IPS-11a (cell line): ENCODE results near the gene HDAC4.
"Not testable (repeated sequence)": the region's sequence is repeated elsewhere in the genome, so short reads cannot be mapped to it uniquely, and the experiment has no call there.

Experiments
- H3K4me3 ChIP-seq: one replicate; pipeline ENCODE4 v1.5.1; 2013; ENCODE audit warnings: low read depth, low read length, control low read depth

The HDAC4 gene

DNA sequence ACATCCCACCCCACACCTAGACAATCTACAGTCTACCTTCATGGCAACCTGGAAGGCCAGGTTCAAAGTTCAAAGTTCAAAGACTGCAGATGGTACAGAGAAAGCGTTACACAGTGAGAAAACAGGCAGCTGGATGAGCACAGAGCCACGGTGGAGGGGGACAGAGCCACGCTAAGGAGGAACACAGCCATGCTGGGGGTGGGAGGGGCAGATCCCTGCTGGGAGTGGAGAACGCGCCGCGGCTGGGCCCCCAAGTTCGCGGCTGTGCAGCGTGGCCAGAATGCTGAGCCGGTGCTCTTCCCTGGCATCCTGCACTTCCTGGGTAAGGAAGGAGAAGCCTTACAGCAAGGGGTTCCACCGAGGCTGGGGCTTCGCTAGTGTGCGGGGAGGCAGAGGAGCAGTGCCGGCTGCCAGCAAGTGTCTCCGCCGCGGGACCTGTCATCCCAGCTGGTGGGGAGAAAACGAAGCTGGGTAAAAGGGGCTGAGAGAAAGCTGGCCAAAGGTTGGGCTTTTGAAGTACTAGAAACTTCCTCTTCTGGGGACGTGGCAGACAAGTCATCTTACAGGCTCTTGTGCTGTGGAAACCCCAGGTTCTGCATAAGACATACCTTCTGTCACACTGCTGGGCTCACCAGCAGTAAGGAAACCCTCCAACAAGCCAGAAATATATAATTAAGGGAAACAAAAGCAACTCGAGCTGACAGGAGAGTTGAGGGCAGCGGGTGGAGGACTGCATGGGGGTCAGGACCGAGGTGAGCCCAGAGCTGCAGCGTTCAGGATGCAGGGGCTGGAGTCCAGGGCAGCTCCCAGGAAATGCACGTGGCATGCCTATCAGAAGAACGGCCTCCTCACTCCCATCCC, 115.5 kb downstream of the HDAC4 start:
- no peak overlapping the region for H3K4me3 ChIP-seq

DNA sequence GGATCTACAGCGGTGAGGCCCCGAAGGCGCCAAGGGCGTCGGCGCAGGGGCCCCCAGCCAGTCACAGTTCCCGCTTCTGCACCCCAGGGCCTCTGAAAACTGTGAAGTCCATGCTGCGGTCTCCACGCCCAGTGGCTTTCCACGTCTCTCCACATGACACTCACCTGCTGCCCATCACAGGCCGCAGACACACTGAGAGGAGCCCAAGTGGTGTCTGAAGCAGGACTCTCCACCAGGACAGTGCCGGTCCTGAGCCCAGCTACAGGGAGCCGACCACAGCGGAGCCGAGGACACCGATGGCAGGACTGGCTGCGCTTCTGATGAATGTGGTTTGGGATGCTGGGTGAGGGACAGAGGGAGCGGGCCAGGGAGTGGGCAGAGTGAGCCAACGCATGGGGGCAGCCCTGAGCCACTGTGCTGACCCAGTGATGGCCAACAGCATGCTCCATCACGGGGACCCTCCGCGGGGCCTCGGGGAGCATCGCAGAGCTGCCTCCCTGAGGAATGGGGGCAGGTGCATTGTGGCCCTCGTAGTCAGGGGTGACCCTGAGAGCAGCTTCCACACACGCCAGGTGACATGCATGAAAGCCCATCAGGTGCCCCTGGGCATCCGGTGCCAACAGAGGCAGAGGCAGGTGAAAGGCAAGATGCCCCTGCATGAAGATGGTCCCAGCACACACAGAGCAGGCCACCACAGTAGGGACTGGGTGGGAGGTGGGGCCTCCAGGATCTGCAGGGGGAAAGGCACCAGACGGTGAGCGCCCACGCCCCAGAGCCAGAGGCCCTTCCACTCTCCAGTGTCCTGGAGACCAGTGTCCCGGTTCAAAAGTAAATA, 116.6 kb downstream of the HDAC4 start:
- H3K4me3 ChIP-seq: no peak overlapping the region

DNA sequence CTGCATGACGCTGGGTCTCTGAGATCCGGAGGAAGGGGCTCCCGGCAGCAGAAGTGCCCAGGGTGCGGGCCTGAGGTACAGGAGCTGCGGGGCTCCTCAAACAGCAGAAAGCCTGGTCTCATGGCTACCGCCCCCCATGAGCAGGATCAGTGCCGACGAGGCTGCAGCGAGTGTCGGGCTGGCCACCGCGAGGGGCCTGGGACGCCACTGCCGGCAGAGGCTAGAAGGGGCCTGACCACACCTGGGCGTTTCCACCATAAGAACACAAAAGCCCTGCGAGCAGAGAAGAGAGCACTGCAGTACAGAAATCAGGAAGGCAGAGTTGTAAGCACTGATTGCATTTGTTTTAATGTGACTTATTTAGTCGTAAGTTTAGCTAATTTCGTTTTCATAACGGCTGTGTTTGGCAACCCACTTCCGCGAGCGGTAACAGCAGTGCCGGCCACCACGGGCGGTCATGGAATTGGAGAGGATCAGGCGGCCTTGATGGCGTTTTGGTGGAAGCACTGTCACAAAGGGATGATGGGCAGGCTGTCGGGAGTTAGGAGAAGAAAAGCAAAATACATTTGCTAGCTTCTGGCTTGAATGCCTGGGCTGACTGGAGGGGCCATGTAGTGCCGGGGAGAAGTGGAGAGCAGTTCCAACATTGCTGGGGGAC, 117.4 kb downstream of the HDAC4 start:
- H3K4me3 ChIP-seq: no peak overlapping the region

DNA sequence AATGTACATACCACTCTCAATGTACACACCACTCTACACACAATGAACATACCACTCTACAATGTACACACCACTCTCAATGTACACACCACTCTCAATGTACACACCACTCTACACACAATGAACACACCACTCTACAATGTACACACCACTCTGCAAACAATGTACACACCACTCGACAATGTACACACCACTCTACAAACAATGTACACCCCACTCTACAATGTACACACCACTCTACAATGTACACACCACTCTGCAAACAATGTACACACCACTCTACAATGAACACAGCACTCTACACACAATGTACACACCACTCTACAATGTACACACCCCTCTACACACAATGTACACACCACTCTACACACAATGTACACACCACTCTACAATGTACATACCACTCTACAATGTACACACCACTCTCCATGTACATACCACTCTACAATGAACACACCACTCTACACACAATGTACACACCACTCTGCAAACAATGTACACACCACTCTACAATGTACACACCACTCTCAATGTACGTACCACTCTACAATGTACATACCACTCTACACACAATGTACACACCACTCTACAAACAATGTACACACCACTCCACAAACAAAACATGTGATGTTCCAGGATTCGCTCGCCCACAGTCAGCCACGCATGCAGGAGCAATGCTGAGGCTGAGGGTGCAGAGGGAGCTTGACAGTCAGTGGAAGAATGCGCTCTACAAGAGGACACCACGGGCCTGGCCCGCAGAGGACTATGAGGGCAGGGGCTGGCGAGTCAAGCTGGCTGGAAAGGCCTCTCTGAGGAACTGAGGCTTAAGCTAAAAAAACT, 118.2 kb downstream of the HDAC4 start:
- H3K4me3 ChIP-seq: no peak overlapping the region

DNA sequence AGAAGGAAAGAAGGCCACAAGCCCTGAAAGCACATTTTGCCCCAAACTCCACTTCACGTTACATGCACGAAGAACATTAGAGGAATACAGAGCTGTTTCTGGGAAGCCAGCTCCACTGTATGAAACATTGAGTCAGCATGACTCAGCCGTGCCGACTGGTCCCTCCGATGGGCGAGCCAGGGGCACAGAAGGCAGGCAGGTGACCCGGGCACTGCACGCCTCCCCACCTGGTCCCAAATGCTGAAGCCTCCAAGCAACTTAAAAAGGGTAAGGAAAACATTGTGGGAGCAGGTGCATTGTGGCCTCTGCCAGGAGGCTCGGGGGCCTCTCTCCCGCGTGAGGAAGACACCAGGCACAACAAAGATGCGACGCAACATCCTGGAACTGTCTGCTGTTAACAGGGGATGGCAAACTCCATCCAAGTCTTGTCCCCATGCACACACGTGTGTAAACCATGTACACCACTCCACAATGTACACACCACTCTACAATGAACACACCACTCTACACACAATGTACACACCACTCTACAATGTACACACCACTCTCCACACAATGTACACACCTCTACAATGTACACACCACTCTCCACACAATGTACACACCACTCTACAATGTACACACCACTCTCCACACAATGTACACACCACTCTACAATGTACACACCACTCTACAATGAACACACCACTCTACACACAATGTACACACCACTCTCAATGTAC, 120.4 kb downstream of the HDAC4 start:
- not testable (repeated sequence) for H3K4me3 ChIP-seq

DNA sequence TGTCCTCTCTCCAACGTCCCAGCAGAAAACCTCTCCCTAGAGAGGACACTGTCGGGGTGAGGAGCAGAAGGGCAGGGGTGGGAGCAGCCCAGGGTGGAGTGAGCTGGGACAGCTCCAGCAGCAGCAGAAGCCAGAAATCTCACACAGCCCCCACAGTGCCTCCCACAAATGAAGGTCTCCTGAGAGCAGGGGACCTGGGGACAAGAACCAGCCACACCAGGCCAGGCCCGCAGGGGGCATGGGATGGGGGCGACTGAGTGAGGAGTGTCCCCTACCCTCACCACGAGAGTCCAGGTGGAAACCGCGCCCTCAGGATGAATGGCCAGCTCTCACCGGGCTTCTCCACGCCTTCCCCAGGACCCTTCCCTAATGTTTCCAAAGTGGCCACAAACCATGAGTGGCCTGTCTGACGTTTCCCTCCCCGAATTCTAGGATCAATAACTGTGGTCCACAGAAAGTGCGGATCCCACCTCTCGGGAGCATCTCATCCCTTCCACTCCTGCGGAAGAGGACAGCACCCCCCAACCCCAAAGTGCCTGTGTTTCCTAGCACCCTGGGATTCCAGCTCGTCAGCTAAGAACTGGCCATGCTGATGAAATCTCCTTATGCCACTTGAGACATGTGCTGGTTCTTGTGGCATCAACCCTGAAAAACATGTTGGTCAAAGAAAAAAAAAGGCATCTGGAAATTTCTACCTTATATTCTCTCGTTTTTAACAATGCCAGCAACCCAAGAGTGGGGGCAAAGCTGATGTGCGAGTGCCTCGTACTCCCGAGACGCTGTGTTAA, 121.1 kb downstream of the HDAC4 start:
- H3K4me3 ChIP-seq: no peak overlapping the region

DNA sequence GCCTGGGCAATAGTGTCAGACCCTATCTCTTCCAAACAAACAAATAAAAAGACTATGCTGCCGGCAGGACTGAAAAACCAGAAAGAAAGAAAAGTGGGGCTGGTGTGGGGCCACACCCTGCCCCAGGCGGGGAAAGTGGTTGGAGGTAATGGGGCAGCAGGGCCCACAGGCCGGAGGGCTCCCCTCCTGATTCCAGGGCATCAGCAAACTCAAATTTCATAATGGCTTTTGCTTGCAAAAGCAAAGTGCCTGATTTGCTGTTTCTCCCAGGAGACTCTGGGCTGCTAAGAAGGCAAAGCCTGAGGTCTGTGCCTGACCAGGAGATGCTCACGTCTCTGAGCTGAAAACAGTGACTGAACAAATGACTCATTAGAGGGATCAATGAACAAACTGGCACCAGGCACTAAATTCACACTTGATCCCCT, 121.9 kb downstream of the HDAC4 start:
- H3K4me3 ChIP-seq: no peak overlapping the region

DNA sequence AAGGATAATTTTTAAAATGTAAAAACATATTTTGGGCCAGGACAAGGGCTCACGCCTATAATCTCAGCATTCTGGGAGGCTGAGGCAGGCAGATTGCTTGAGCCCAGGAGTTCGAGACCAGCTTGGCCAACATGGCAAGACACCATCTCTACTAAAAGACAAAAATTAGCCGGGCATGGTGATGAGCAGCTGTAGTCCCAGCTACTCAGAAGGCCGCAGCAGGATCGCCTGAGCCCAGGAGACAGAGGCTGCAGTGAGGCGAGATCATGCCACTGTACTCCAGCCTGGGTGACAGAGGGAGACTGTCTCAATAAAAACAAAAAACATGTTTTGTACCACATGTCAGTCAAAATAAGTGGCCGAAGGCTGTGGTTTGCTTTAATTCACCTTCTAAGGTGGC, 122.5 kb downstream of the HDAC4 start:
- no peak overlapping the region for H3K4me3 ChIP-seq

DNA sequence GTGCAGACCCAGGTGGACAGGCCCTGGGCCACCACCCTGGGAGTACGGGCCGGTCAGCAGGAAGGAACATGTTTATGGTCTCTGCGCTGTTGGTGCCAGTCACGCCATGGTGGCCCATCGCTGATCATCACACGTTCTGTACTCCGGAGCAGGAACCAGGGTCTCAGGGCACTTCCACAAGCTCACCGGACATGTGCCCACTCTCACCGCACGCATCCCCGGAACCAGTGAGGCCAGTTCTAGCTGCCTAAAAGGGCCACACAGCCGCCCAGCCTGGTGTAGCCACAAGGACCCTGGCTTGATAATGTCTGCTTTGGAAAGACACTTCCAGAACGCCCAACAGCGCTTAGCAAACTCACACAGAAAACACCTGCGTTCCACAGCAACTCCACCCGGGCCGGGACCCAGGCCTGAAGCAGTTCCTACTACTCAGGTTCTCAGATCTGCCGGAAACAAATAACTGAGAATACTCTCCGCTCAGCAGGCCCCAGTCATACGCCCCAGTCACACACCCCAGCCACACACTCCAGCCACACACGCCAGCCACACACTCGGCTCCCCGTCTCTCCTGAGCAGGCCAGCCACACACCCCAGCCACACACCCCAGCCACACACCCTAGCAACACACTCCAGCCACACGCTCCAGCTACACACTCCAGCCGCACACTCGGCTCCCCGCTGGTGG, 123.3 kb downstream of the HDAC4 start:
- H3K4me3 ChIP-seq: no peak overlapping the region

DNA sequence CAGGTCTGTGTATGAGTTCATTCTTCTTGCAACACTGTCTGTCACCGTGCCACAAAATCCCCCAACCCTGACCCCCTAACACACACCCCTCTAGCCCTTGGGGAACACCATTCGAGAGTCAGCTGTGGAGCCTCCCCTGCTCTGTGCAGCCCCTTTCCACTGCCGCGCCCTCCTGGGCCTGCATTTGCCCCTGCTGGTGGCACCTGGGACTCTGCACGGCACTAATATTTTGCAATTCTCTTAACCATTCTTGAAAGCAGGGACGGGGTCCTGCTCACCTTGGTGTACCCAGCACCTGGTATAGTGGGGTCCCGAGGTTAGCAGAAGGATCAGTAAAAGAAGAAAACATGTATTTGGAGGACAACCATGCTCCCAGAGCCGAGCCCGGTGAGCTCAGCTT, 124.0 kb downstream of the HDAC4 start:
- H3K4me3 ChIP-seq: no peak overlapping the region

DNA sequence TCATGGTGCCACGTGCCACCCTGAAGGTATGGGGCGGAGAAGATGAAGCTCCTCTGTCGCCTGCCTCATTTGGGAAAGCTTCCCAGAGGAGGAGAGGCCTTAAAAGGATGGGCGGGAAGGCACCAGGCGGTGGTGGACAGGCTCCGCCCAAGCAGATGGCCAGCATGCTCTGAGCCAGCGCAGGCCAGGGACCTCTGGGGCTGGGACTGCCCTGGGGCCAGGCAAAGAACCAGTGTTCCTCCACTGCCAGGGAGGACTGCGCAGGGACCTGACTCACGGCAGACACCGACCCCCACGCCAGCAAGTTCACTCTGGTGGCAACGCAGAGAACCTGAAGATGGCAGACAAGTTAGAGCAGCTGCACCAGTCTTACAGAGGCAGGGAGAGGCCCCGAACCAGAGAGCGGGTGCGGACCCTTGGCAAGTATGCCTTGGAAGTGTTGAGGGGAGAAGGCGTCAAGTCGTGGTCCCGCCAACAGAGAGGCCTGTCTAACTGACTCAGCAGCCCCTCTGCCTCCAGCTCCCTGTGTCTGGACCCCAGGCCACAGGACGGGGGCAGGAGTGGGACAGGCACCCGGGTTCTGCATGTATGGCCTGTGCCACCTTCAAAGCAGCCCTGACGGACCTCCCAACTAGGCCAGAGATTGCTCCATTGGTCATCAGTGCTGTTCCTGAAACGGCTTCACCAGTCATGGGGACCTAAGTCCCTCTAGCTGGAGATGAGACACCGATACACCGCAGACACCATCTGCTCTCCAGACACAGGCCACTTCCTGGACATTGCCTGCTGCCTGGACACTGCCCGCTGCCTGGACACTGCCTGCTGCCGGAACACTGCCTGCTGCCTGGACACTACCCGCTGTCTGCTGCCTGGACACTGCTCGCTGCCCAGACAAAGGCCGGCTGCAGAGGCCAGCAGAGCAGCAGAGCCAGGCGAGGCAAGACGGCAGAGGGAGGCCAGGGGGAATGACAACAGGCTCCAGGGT, 124.7 kb downstream of the HDAC4 start:
- H3K4me3 ChIP-seq: no peak overlapping the region

DNA sequence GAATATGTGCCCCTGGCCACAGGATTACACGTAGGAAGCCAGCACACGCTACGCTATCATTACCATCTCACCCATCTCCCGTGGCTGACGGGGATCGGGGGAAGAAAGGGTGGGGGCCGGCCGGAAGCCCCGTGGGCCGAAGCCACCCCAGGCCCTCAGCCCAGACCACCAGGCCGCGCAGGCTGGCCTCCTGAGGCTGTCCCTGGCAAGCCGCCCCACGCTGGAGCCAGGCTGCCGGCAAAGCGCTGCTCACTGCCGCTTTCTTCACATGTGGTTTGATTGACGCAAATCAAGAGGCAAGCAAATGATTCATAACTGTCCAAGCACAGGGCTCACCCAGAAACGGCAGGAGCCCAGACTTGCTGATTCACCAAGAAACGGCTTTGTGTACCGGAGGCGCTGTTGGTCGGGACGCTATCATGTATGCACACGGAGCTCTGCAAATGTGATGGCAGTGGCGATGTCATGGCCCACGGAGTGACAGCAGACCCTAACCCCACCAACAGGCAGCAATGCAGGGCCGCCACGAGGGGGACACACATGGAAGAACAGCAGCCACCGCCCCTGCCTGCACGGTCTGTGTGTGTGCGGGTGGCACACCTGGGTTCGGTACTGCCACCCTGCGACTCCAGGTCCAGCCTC, 125.7 kb downstream of the HDAC4 start:
- no peak overlapping the region for H3K4me3 ChIP-seq

DNA sequence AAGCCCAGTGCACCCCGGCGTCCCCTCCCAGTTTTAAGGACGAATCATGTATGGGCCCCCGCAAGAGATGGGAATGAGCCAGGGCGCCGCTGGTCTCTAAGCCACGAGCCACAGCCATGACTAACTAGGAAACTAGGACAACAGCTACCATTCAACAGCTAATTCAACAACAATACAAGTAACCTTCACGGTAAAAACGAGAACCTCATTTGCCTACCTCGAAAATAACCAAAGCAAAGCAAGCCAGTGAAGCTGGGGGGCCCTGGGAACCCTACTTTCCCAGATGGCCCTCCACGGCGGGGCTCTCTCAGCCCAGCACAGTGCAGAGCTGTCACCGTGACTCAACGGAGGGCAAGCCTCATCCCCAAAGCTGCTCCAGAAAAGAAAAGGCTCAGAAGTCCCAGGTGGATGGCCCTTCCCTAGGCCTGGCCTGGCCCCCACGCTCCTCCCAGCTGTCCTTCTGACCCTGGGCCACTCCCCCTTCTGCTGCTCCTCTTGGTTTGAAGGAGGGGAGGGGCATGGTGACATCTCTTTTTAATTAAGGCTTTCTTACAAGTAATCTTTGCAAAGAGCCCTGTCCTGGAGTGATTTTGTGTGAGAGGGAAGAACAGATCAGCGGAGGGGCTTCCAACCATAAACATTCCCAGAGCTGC, 126.3 kb downstream of the HDAC4 start:
- H3K4me3 ChIP-seq: no peak overlapping the region

DNA sequence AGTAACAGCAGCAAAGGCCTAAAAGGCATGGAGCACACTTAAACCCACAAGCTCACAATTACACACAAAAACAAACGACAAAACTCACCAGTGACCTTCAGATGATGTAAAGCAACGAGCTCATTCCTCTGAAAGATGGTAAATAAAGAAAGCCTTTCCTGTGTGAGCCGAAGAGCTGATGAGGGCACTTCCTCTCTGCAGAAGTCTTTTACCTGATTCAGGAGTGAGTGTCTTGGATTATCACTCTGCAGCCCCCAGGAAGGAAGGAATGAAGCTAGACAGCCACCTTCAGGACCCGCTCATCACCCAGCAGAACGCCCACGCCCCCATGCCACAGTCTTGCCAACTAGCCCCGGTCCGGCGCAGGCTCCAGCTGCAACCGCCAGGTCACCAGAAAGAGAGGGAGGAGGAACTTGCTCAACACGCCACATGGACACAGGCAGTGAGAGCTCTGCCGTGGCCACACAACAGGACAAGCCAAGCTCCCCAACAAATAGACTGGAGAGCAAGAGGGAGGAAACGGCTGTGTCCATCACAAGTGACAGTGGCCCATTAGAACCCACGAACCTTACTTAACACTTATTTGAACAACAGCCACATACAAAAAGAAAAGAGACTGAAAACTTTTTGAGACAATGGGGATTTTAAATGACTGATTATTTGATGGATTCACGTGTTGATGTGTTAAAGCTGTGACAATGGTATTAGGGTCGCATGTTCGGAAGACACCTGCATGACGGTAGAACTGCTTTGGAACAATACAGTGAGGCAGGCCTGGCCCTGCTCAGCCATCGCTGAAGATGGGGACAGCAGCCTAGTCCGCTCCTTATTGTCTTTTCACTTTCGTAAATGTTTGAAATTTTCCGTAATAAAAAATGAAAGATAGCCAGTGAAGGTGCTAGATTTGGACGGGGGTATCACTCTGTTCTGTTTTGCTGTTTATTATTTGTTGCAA, 127.3 kb downstream of the HDAC4 start:
- no peak overlapping the region for H3K4me3 ChIP-seq

DNA sequence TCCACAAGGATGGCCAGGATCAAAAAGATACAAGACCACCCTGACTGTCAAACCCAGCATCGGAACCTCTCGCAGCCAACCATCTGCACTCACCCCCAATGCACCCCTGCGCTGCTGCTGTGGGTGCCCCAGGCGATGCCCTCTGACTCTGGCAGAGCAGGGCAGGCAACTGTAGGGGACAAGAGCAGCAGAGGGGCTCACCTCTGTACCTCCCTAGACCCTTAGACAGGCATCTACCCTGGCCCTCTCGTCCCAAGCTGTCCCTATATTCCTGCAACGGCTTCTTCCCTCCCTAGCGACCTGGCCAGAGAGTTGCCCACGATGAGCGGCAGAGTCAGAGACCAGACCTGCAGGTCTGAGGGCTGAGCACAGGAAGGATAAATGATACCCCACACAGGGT, 128.2 kb downstream of the HDAC4 start:
- no peak overlapping the region for H3K4me3 ChIP-seq
